Sigmoid colon (tissue), 4 donors: Measurements from ENCODE around the gene MID1.

Source experiments
- CTCF ChIP-seq, 4 experiments: fragments of 450-650 bp in 3 of 4; fragments of 200-600 bp in 1 of 4; IDR thresholded peaks; one replicate each; pipeline ENCODE4 v1.5.1; 2016 to 2019; ENCODE audit warnings: antibody characterized with exemption in 4 of 4, mild to moderate bottlenecking in 3 of 4, moderate library complexity in 2 of 4
- EP300 ChIP-seq, 4 donors: sonication (generic); formaldehyde crosslinking; IDR thresholded peaks; one replicate each; pipeline ENCODE4 v1.6.1; 2017; ENCODE audit warnings: antibody characterized with exemption in 4 of 4
- POLR2A ChIP-seq, 2 donors: fragments of 450-650 bp; IDR thresholded peaks; one replicate each; pipeline ENCODE4 v1.6.1; 2016; ENCODE audit warnings: antibody characterized with exemption in 2 of 2, mild to moderate bottlenecking in 2 of 2, moderate library complexity in 2 of 2
- POLR2AphosphoS5 ChIP-seq, 4 donors: sonication (generic); formaldehyde crosslinking; IDR thresholded peaks; one replicate each; pipeline ENCODE4 v1.6.1; 2017; ENCODE audit warnings: antibody characterized with exemption in 4 of 4

GRCh38 chrX:10636851-10637250, 16.5 kb upstream of the MID1 start:
- TF ChIP-seq CTCF (IDR thresholded peaks at IDR 0.05) (no peak), POLR2A (IDR thresholded peaks at IDR 0.05) (no peak), POLR2AphosphoS5 (IDR thresholded peaks at IDR 0.05) (no peak), EP300 (IDR thresholded peaks at IDR 0.05) (no peak)
